Measurements from ENCODE around the gene PITPNM3. TPM values are rescaled to one million over a fixed set of nuclear protein-coding genes. Genes with fewer than 3 reads are reported as not detected.

Gene PITPNM3
- total RNA-seq, 1 experiment from 2014 or later: 0.04 TPM

DNA sequence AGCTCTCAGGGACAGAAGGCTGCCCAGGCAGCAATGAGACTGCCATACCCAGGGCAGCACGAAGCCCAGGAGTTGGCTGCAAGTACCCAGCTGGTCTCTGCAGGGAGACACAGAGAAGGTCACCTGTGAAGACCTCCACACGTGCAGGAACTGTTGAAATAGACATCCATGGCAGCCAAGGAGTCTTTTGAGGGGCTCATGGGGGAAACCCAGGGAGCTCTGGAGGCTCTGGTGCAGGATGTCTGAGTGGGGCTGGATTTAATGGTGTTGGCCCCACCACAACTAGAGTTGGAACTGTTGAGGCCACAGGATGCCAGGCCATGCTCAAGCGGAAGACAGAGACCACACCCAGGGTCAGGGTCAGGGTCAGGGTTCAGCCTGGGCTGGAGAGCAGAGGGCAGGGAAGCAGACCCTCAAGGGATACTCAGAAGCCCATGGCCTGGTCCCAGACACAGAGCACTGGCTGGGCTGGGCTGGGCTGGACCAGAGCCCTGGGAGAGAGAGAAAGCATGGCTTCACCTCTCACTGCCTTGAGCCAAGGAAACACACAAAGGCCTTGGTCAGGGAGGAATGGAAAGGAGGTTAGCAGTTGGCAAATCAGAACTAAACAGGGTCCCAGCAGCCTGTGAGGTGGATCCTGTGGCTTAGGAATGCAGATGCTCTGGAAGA, 21.4 kb downstream of the PITPNM3 start:
- DNase-seq: no peak
- no peaks in the 10 kb centered on the region for H4K20me1 ChIP-seq (ENCODE audit: insufficient read depth, low read depth, low read length)
- no peak overlapping the region for H3K9ac ChIP-seq (ENCODE audit: low read length)
- H3K9me2 ChIP-seq (replicated peaks; ENCODE audit: insufficient read depth, low read length): no peaks in the 10 kb centered on the region
- H3K4me1 ChIP-seq (ENCODE audit: low read length): no peaks in the 10 kb centered on the region
- H2AFZ ChIP-seq (ENCODE audit: low read length): no peak overlapping the region
- no peaks in the 10 kb centered on the region for H3K9me3 ChIP-seq (ENCODE audit: low read length)
- H3K4me2 ChIP-seq (ENCODE audit: low read depth, low read length, poor library complexity, severe bottlenecking): no peak overlapping the region
- H3K4me3 ChIP-seq (ENCODE audit: low read length): no peak overlapping the region
- H3K27me3 ChIP-seq (ENCODE audit: low read length): no peaks in the 10 kb centered on the region
- H3K27ac ChIP-seq (ENCODE audit: low read length): no peak overlapping the region
- H3K36me3 ChIP-seq (ENCODE audit: insufficient read depth, low read length): no peaks in the 10 kb centered on the region
- no peaks in the 10 kb centered on the region for H3K79me2 ChIP-seq (ENCODE audit: low read length)

DNA sequence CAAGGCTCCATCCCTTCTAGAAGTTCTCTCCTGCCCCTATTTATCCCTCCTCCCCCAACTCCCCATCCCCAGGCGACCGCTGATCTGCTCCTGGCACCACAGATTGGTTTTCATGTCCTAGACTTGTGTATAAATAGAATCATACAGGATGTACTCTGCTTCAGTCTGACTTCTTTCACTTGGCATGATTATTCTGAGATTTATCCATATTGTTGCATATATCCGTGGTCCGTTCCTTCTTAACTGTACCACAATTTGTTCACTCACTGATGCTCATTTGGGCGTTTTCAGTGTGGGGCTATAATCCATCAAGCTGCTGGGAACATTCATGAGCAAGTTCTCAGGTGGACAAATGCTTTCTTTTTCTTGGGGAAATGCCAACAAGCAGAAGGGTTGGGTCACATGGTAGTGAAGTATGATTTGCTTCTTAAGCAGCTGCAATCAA, 23.9 kb downstream of the PITPNM3 start:
- Histone ChIP-seq H3K27ac (ENCODE audit: low read length) (no peak overlapping the region), H3K27me3 (ENCODE audit: low read length) (no peaks in the 10 kb centered on the region), H3K4me1 (ENCODE audit: low read length) (no peaks in the 10 kb centered on the region), H3K4me2 (ENCODE audit: low read depth, low read length, poor library complexity, severe bottlenecking) (no peak overlapping the region), H3K9ac (ENCODE audit: low read length) (no peak overlapping the region), H4K20me1 (ENCODE audit: insufficient read depth, low read depth, low read length) (no peaks in the 10 kb centered on the region), H3K36me3 (ENCODE audit: insufficient read depth, low read length) (no peaks in the 10 kb centered on the region), H3K9me2 (replicated peaks; ENCODE audit: insufficient read depth, low read length) (no peaks in the 10 kb centered on the region), H3K4me3 (ENCODE audit: low read length) (no peak overlapping the region), H3K9me3 (ENCODE audit: low read length) (no peaks in the 10 kb centered on the region), H3K79me2 (ENCODE audit: low read length) (no peaks in the 10 kb centered on the region), H2AFZ (ENCODE audit: low read length) (no peak overlapping the region)
- no peak for DNase-seq

DNA sequence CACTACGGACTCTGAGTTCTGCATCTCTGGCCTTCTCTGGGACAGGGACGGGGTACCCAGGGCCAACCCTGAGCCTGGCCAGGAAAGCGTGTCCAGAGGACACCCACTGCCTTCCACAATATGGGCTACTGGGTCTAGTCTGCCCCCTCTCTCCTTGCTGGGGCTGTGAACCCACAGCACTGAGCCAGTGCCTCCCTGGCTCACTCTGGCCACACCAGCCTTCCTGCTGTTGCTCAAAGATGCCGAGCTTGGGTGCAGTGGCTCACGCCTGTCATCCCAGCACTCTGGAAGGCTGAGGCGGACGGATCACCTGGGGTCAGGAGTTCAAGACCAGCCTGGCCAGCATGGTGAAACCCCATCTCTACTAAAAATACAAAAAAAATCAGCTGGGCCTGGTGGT, 24.8 kb downstream of the PITPNM3 start:
- H3K79me2 ChIP-seq (ENCODE audit: low read length): no peaks in the 10 kb centered on the region
- no peak overlapping the region for H2AFZ ChIP-seq (ENCODE audit: low read length)
- no peaks in the 10 kb centered on the region for H3K9me2 ChIP-seq (replicated peaks; ENCODE audit: insufficient read depth, low read length)
- H3K9ac ChIP-seq (ENCODE audit: low read length): no peak overlapping the region
- no peaks in the 10 kb centered on the region for H4K20me1 ChIP-seq (ENCODE audit: insufficient read depth, low read depth, low read length)
- H3K4me3 ChIP-seq (ENCODE audit: low read length): no peak overlapping the region
- no peaks in the 10 kb centered on the region for H3K4me1 ChIP-seq (ENCODE audit: low read length)
- no peak overlapping the region for H3K27ac ChIP-seq (ENCODE audit: low read length)
- H3K4me2 ChIP-seq (ENCODE audit: low read depth, low read length, poor library complexity, severe bottlenecking): no peak overlapping the region
- H3K9me3 ChIP-seq (ENCODE audit: low read length): no peaks in the 10 kb centered on the region
- no peaks in the 10 kb centered on the region for H3K36me3 ChIP-seq (ENCODE audit: insufficient read depth, low read length)
- no peak for DNase-seq
- no peaks in the 10 kb centered on the region for H3K27me3 ChIP-seq (ENCODE audit: low read length)

DNA sequence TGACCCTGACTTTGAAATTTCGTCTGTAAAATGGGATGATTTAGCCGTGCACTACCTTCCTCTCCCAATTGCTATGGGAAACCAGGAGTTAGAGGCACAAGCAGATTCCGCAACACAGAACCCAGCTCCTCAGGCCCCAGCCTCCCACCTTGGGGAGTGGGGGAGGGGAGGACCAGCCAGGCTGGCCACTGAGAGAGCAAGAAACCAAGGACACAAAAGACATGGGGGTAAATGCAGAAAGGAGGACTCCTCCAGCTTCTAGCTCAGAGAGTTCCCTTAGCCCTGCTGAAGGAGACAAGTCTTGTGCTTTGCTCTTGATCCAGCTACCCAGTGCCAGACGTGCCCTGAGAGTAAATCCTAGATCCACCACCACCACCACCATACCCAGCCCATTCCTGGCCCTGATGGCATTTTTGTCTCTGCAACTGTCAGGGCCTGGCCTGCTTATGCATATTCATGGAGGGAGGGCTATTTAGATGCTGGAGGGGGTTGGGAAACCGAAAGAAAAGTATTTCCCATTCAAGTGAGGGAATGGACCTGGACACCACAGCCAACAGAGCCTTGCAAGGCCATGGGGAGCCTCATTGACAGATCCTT, 25.9 kb downstream of the PITPNM3 start:
- no peaks in the 10 kb centered on the region for H4K20me1 ChIP-seq (ENCODE audit: insufficient read depth, low read depth, low read length)
- no peaks in the 10 kb centered on the region for H3K27me3 ChIP-seq (ENCODE audit: low read length)
- no peak overlapping the region for H3K9ac ChIP-seq (ENCODE audit: low read length)
- H3K79me2 ChIP-seq (ENCODE audit: low read length): no peaks in the 10 kb centered on the region
- H3K4me1 ChIP-seq (ENCODE audit: low read length): no peaks in the 10 kb centered on the region
- no peaks in the 10 kb centered on the region for H3K9me2 ChIP-seq (replicated peaks; ENCODE audit: insufficient read depth, low read length)
- no peaks in the 10 kb centered on the region for H3K36me3 ChIP-seq (ENCODE audit: insufficient read depth, low read length)
- DNase-seq: no peak
- H3K4me2 ChIP-seq (ENCODE audit: low read depth, low read length, poor library complexity, severe bottlenecking): no peak overlapping the region
- no peaks in the 10 kb centered on the region for H3K9me3 ChIP-seq (ENCODE audit: low read length)
- no peak overlapping the region for H3K27ac ChIP-seq (ENCODE audit: low read length)
- H3K4me3 ChIP-seq (ENCODE audit: low read length): no peak overlapping the region
- H2AFZ ChIP-seq (ENCODE audit: low read length): no peak overlapping the region

DNA sequence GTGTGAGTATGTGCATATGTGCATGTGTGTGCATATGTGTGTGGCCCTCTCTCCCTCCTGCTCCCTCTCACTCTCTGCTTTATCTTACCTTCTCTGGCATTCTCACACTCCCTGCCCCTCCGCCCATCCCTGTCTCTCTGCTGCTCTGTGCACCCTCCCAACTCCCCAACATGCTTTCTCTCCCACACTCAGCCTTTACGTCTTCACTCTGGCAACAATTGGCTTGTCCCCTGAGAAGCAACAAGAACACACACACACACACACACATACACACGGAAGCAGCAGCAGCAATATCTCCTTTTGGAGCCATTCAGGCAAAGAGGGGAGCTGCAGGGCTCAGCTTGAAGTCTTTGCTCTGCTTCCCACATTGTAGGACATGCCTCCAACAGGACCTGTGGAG, 27.8 kb downstream of the PITPNM3 start:
- Histone ChIP-seq H3K4me1 (ENCODE audit: low read length) (no peaks in the 10 kb centered on the region), H3K9ac (ENCODE audit: low read length) (no peak overlapping the region), H4K20me1 (ENCODE audit: insufficient read depth, low read depth, low read length) (no peaks in the 10 kb centered on the region), H3K9me2 (replicated peaks; ENCODE audit: insufficient read depth, low read length) (no peaks in the 10 kb centered on the region), H3K27me3 (ENCODE audit: low read length) (no peaks in the 10 kb centered on the region), H3K9me3 (ENCODE audit: low read length) (no peaks in the 10 kb centered on the region), H2AFZ (ENCODE audit: low read length) (no peak overlapping the region), H3K4me2 (ENCODE audit: low read depth, low read length, poor library complexity, severe bottlenecking) (no peak overlapping the region), H3K36me3 (ENCODE audit: insufficient read depth, low read length) (no peaks in the 10 kb centered on the region), H3K79me2 (ENCODE audit: low read length) (no peaks in the 10 kb centered on the region), H3K4me3 (ENCODE audit: low read length) (no peak overlapping the region), H3K27ac (ENCODE audit: low read length) (no peak overlapping the region)
- DNase-seq: no peak

DNA sequence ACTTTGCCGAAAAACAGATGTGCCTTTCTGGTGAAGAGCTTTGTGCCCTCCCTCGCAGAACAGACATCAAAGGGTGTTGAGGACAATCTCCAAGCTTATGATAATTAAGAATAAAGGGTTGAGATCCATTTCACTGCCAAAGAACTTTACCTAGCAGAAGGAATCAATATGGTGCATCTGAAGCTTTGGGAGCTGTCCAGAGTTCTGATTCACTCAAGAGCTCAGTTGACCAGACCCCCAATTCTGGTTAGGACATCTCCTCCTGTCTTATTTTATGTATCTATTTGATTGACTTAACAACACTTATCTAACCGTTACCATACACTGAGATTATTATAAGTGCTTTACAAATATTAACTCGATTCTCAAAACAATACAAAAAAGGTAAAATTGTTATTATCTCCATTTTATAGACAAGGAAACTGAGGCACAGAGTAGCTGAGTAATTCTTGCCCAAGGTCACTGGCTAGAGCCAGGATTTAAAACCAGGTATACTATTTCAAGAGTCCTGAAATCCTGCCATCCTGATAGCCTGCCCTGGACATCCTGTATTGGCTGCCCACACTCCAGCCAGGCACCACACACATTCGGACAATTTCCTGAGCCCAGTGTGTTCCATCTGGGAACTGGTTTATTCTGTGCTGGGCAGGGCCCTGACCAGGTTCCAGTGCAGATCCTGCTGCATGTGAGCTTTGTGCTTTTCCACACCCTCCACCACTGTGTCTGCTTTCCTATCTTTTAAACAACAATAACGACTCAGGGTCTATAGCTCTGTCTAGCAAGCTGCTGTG, 29.8 kb downstream of the PITPNM3 start:
- no peak overlapping the region for H3K4me2 ChIP-seq (ENCODE audit: low read depth, low read length, poor library complexity, severe bottlenecking)
- no peaks in the 10 kb centered on the region for H3K27me3 ChIP-seq (ENCODE audit: low read length)
- H3K4me1 ChIP-seq (ENCODE audit: low read length): no peaks in the 10 kb centered on the region
- no peaks in the 10 kb centered on the region for H3K9me2 ChIP-seq (replicated peaks; ENCODE audit: insufficient read depth, low read length)
- H3K9me3 ChIP-seq (ENCODE audit: low read length): no peaks in the 10 kb centered on the region
- H3K36me3 ChIP-seq (ENCODE audit: insufficient read depth, low read length): no peaks in the 10 kb centered on the region
- H2AFZ ChIP-seq (ENCODE audit: low read length): no peak overlapping the region
- DNase-seq: no peak
- no peak overlapping the region for H3K9ac ChIP-seq (ENCODE audit: low read length)
- H4K20me1 ChIP-seq (ENCODE audit: insufficient read depth, low read depth, low read length): no peaks in the 10 kb centered on the region
- no peaks in the 10 kb centered on the region for H3K79me2 ChIP-seq (ENCODE audit: low read length)
- H3K4me3 ChIP-seq (ENCODE audit: low read length): no peak overlapping the region
- no peak overlapping the region for H3K27ac ChIP-seq (ENCODE audit: low read length)

DNA sequence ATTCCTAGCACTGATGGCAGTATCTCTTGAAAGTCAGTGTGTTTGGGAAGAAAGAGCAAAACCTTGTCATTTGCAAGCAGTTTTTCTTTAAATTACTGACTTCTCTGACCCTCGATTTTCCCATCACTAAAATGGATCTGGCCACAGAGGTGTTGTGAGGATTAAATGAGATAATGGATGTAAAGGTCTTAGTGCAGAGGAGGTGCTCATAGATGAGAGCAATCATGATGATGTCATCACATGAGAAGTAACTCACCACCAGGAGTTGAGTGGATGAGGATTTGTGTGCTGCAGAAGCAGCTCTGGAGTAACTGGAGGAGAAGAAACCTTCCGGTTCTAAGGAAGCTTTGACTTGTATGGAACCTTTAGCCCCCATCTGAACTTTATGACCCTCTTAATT, 30.6 kb downstream of the PITPNM3 start:
- no peaks in the 10 kb centered on the region for H3K79me2 ChIP-seq (ENCODE audit: low read length)
- no peak overlapping the region for H2AFZ ChIP-seq (ENCODE audit: low read length)
- H3K36me3 ChIP-seq (ENCODE audit: insufficient read depth, low read length): no peaks in the 10 kb centered on the region
- H3K4me3 ChIP-seq (ENCODE audit: low read length): no peak overlapping the region
- no peak overlapping the region for H3K9ac ChIP-seq (ENCODE audit: low read length)
- no peaks in the 10 kb centered on the region for H3K27me3 ChIP-seq (ENCODE audit: low read length)
- no peaks in the 10 kb centered on the region for H3K9me2 ChIP-seq (replicated peaks; ENCODE audit: insufficient read depth, low read length)
- H3K4me1 ChIP-seq (ENCODE audit: low read length): no peaks in the 10 kb centered on the region
- DNase-seq: no peak
- H4K20me1 ChIP-seq (ENCODE audit: insufficient read depth, low read depth, low read length): no peaks in the 10 kb centered on the region
- no peak overlapping the region for H3K27ac ChIP-seq (ENCODE audit: low read length)
- no peaks in the 10 kb centered on the region for H3K9me3 ChIP-seq (ENCODE audit: low read length)
- no peak overlapping the region for H3K4me2 ChIP-seq (ENCODE audit: low read depth, low read length, poor library complexity, severe bottlenecking)

DNA sequence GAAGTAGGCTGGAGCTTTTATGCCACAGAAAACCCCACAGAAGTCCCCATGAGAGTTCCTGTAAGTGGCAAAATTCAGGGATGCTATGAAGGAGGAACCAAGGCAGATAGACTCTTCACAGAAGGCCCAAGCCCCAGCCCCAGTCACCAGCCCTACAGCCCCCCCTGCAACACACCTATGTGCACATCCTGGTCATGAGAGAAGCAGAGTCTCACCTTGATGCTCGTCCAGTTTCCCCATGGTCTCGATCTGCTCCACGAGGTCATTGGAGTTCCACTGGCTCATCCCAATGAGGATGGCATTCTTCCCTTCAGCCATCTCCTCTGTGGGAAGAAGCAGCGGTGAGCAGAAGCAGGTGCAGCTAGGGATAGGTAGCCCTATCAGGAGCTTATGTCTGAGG, 31.2 kb downstream of the PITPNM3 start:
- Histone ChIP-seq H3K4me2 (ENCODE audit: low read depth, low read length, poor library complexity, severe bottlenecking) (no peak overlapping the region), H3K9me3 (ENCODE audit: low read length) (no peaks in the 10 kb centered on the region), H3K27ac (ENCODE audit: low read length) (no peak overlapping the region), H3K36me3 (ENCODE audit: insufficient read depth, low read length) (no peaks in the 10 kb centered on the region), H3K27me3 (ENCODE audit: low read length) (no peaks in the 10 kb centered on the region), H3K9me2 (replicated peaks; ENCODE audit: insufficient read depth, low read length) (no peaks in the 10 kb centered on the region), H2AFZ (ENCODE audit: low read length) (no peak overlapping the region), H4K20me1 (ENCODE audit: insufficient read depth, low read depth, low read length) (no peaks in the 10 kb centered on the region), H3K9ac (ENCODE audit: low read length) (no peak overlapping the region), H3K4me3 (ENCODE audit: low read length) (no peak overlapping the region), H3K4me1 (ENCODE audit: low read length) (no peaks in the 10 kb centered on the region), H3K79me2 (ENCODE audit: low read length) (no peaks in the 10 kb centered on the region)
- DNase-seq: no peak

All from Karpas-422 (cell line).